Measurements from ENCODE around the gene FAM209A. TPM values are rescaled to one million over a fixed set of nuclear protein-coding genes. Genes with fewer than 3 reads are reported as not detected.

FAM209A gene
- total RNA-seq = not detected in 2 replicates

GRCh38 chr20:56524444-56524843 lies at the start of gene FAM209A:
TSS of gene FAM209A (plus strand) at chr20:56524744. CDS start at chr20:56524809, 65 bp downstream.

GRCh38 chr20:56532946-56533345 lies 8.4 kb downstream of the FAM209A start, which contains the start of gene FAM209B:
TSS of gene FAM209B (plus strand) at chr20:56533246. CDS start at chr20:56533342, 96 bp downstream.

Other genes with a start within 250 kb of the FAM209A start
- 28.9 and 43.7 TPM in 2 replicates for gene FAM210B, start 165.8 kb upstream of the FAM209A start, total RNA-seq
- 26.2 and 71.2 TPM in 2 replicates for gene AURKA, start 132.5 kb upstream of the FAM209A start, total RNA-seq
- 20.5 and 35.5 TPM in 2 replicates for gene CSTF1, start 132.1 kb upstream of the FAM209A start, total RNA-seq
- gene CASS4, start 112.5 kb upstream of the FAM209A start, total RNA-seq = not detected in 2 replicates
- gene RTF2, start 56.1 kb upstream of the FAM209A start, total RNA-seq = 46.3 and 56.2 TPM in 2 replicates
- not detected in 2 replicates for gene FAM209B, start 8.5 kb downstream of the FAM209A start, total RNA-seq
- 7.3 and 13.3 TPM in 2 replicates for gene TFAP2C, start 104.6 kb downstream of the FAM209A start, total RNA-seq

All from hair follicular keratinocyte (primary cell).